NCI-H1930 (cell line): Measurements from ENCODE around the gene ENC1.
A peak's percentile ranks its signal among the peaks of the same experiment; 100 is the strongest.

Source experiments
- DNase-seq, 2 experiments: peaks; one replicate each; lab custom pipeline; 2025; lab: John Stamatoyannopoulos, UW

Gene ENC1

DNA sequence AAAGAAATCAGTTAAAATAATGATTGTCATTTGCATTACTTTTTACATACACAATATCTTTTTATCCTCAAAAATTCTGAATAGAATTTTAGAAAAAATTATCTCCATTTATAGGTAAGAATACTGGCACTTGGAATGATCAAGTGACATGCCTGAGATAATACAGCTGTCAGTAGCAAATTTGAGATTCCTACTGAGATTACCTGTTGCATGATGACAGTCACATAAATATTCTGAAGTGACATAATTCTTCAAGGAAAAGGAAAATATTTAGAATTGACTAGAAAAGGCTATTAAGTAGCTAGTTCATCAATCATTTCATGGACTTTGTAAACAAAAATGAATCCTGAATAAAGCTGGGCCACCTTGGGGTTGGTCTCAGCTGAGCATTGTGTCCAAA, 15.2 kb upstream of the ENC1 start:
- DNase-seq: no peak

DNA sequence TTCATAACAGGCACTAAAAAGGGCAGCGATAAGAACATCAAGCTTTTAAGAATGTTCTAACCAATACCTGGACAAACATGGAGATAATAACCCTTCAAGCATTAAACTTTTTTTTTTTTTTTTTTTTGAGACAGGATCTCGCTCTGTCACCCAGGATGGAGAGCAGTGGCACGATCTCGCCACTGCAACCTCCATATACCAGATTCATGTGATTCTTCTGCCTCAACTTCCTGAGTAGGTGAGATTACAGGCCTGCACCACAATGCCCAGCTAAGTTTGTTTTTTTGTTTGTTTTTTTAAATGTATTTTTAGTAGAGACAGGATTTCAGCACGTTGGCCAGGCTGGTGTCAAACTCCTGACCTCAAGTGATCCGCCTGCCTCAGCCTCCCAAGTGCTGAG, 14.7 kb upstream of the ENC1 start:
- DNase-seq: no peak

DNA sequence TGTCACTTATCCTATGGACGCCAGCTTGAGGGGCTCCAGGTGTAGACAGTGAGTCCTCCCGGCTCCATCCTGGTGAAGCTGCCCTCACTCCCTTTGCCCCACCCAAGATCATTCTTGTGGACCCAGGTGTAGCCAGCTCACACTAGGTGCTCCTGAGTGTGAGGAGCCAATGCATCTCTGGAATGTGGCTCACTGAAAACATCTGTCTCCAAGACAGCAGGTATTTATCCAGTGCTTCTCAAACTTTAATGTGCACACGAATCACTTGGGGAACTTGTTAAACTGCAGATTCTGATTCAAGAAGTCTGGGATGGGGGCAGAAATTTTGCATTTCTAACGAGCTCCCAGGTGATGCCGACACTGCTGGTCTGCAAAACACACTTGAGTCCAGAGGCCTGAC, 13.5 kb upstream of the ENC1 start:
- no peak for DNase-seq

DNA sequence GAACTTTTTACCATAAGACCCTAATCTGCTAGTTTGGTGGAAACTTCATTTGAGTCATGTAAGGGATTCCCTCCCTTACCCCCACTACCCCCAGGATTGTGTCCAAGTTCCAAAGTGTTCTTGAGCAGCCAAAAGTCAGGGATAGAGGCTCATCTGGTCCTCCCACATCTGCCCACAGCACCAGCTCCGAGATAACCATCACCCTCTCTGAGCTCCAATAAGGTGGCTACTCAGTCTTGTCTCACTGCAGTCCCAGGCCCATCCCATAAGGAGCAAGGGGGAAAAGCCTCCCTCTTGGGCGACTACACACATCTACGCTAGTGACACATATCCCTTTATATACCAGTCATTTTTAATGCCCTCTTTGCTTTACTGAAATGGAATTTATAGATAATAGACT, 12.0 kb upstream of the ENC1 start:
- no peak for DNase-seq

DNA sequence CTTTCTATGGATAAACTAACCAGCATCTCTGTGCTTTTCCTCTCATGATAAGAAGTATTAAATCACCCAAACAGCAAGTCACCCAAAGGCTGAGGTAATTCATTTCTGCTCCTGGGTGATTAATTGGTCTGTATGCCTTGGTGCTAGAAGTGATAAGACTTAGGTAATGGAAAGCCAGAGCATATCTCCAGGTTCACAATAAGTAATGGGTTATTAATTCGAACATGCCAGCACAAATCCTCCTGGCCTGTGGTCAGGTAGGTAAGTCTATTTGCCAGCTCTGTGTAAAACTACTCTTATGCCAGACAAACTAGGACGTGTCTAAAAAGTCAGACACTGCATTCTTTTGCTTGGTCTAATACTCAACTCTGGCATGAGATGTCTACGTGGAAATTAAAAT, 11.2 kb upstream of the ENC1 start:
- DNase-seq: no peak

DNA sequence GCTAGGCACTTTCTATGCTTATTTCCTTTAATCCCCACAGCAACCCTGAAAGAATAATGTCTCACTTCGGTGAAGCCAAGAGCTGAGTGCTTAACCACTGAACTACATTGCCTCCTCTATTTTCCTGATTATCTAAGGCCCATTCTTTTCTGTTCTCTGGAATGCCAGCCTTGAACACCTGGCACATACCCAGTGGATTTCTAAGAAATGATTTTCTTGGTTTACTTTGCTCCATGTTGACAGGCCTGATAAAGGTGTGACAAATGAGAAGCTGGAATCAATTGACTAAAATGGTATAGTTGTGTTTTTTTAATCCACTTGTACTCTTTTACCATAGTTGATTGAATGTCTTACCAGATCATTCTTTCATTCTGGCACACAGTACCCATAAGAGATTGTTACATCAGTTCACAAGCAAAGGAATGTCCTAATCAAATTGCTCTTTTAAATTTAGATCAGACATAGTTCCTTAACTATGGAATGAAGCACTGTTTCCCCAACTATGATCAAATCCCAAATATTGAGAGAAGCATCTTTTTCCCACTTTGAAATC, 9.0 kb upstream of the ENC1 start:
- no peak for DNase-seq

DNA sequence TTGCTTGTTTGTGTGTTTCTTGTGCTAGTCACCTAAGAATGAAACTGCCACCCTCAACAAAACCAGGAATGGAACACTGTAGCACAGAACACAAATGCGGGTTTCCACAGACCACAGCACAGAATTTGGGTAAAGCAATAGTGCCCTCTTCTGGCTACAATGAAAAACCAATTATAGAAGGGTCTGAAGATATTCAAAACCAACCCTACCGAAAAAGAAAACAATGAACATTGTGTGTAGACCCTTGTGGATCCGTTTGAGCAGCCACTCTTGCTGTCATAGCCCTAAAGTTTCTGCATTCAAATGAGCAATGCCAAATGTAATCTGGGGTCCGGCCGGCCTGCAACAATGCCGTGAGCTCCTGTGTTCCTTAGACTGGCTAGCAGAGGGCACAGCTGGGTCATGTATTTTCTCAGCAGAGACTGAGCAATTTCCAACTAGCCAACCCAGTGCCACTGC, 8.3 kb upstream of the ENC1 start:
- peak; percentile 43 to 54 for DNase-seq

DNA sequence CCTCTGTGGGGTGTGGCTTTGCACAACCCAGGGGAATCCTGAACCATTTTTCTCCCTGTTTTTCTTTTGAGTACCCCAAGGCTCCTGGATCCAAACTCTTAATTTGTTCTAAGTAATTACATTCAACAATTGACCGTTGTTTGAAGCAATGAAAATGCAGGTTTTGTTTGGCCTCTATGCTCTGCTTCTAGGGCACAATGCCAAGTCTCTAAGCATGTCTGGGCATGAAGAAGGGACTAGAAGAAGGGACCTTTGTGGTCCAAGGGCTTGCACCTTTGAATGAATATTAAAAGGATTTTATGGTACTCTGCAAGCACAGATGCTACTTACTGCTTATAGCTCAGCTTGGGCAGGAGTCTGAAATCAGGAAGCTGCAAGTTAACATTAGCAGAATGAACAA, 6.6 kb upstream of the ENC1 start:
- DNase-seq: peak in 1 of 2 experiments; percentile 18

DNA sequence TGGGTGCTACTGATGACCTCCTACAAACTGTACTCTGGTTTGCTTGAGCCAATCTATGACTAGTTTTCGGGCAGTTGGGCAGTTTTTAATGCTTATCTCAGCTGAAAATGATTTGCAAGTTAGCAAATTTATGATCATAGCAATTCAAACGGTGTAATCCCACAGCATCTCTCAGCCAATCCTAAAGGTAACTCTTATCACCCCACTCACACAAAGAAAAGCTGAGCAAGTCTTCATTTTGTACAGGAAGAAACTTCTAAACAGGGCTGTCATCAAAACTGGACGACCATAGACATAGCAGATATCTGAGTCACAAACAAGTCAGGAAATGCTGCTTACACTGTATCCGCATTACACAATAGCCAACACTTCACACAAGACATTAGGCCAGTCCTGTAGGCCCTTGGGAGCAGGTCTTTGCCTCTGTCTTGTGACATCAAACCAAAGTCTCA, 2.6 kb upstream of the ENC1 start:
- DNase-seq: peak in 1 of 2 experiments; percentile 9

DNA sequence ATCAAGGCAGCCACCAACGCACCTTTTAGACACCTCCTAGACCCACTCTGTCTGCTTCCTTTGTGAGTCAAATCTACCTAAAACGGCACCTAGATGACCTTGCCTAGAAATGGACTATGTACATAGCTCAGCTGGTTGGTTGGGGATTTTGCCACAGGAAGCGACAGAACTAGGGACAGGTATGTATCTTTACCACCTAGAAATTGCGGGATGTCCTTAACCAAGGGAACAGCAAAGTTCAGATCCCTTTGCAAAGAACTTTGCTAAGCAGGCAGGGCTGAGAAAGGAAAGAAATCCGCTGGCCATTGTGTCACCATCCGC, 2.0 kb upstream of the ENC1 start:
- no peak for DNase-seq

DNA sequence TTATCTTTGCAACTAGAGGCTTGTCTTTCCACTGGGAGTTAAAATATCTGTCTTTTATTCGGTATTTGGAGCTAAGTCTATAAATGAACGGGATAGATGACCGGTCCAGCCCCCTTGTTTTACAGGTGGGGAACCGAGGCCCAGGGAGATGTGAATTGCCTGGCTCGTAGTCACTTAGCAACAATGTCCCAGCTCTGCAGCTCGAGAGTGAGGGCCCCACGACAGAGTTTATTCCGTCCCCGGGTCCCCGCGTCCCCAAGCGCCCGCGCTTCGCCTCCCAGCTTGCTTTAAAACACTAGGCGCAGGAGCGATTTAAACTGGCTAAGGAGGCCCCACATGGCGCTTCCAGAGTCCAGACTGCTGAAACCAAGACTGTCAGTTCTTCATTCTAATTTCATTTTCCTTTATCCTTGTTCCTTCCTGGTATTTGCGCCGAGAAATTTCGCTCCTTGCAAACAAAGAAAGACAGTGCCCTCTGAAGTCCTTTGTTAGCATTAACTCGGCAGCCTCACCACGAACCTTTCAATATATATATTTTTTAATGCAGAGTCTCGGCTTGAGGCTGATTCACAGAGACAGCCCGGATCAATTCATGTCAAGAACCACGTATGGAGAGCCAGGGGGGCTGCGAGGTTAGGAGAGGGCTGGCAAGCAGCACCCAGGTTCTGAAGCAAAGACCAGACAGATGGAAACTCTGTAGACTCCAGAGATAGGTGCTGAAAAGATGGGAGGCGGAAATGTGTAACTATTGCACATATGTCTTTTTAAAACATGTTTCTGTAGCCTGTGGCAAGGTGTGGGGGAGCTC, 1.4 kb upstream of the ENC1 start:
- peak in 1 of 2 experiments; percentile 21 for DNase-seq

DNA sequence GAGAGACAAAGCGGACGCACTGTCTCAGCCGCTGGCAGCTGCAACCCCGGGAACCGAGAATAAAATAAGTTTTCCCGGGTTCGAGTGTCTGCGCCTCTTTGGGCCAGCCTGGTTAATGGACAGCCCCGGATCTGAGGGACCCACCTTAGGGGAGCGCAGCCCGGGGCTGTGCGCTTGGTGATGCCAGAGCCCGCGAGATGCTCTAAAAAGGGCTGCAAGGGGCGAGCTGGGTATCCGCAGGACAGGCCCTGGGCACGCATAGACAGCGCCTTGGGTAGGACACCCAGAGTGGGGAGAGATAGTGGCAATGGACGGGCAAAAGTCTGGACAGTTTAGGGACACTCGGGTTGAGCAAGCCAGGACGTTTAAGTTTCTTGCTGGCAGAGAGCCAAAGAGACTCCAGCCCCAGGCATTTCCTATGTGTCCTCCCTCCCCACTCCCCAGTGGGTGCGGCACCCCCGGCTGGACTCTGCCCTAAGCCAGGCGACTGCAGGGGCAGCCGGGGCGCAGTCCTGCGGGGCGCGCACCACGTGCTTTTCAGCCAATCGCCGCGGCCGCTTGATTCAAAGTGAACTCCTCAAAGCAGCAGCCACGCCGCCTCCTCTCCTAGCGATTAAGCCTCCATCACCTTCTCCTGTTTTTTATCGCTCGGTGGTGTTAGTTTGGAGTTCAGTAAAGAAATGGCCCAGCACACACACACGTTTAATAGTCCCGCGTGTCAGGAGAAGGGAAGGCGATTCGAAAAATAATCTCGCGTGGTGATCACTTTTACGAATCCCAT, 616 bp upstream of the ENC1 start:
- DNase-seq: peak in 1 of 2 experiments; percentile 39

DNA sequence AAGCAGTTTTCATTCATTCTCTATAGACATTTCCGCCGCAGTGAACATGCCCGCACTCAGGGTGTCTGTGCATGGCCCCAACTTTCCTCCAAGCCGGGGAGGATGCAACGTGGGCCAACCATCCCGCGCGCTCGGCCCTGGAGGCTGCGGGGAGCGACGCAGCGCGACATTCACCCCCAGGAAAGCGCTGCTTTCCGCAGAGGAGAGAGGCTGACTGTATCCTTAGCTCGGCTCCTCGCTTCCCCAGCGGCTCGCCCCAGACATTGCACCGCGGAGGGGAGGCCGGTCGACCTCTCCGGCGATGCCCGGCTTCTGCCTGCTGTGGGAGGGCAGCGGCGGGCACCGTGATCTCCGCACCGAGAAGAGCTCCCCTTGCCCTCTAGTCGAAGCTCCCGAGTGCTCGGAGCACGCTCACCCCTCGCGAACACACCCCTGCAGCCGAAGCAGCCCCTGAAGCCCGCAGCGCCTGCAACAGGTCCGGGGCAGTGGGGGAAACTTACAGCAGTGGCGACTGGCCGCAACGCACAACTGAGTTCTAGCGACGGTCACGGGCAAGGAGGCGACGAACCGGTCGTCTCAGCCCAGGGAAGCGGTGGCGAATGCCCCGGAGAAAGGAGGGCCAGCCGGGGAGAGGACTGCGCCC, 600 bp downstream of the ENC1 start:
- DNase-seq: no peak

DNA sequence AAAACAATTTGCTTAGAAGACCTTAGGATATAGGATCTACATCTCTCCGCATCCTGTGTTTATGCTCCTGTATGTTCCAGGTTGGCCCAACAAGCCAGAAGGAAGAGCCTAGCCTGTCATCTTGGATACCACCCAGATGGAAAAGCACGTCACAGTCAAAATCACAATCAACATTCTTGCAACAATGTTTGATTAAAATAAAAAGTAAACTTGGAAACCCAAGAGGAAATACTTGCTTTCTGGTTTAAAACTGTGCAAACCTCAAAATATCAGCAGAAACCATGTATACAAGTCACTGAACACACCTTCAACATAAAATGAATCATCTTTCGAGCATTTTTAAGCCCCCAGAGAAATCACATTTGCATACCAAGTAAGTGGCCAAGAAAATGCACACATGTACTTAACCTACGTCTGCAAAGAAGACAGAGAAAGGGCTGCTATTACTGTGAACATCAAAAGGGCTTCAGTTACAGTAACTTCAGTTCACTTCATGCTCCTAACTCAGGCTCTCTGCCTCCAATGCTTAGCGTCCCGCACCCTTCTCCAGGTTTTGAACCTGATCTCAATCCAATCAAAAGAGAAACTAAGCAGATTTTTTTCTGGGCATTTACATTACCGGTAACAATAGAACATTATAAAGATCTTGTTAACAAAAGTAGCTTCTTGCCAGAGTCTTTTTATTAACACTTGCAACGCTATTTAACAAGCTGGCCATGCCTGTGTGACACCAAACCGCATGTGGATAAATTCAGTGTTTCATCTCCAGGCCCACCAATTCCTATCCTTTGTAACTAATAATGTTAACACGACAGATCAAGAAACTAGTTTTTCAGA, 1.3 kb downstream of the ENC1 start:
- no peak for DNase-seq

DNA sequence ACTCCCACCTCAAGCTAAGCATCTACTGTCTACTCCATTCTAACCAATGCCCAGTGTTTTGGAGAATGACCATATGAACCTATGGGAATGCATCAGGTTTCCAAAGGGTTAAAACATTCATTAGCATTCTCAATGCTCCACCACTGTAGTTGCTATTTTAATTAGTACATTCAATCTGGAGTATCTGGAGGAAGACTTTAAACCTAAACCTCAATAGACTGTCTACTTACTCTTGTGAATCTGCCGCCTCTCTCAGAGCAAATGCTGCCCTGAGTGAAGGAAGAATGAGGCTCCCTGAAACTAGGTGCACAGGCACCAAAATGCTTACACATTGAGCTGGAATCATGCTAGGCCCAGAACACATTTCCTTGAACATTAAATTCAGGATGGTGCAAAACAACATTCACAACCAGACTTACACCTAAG, 2.0 kb downstream of the ENC1 start:
- no peak for DNase-seq

DNA sequence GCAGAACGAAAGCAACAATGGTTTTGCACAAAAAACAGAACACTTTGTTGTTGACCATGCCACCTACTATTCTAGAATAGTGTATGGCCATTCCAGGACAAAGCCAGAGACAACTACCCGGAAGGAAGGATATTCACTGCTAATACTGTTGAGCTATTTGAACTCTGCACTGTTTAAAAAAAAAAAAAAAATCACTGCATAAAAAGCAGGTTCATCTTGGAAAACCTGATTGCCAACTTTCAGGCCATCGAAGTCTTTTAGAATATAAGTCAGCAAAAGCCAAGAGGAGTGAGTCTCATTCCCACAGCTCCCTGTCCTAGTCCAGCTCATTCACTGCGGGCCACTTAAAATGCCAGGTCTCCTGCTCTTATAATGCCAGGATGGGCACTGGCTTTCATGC, 4.0 kb downstream of the ENC1 start:
- DNase-seq: no peak

DNA sequence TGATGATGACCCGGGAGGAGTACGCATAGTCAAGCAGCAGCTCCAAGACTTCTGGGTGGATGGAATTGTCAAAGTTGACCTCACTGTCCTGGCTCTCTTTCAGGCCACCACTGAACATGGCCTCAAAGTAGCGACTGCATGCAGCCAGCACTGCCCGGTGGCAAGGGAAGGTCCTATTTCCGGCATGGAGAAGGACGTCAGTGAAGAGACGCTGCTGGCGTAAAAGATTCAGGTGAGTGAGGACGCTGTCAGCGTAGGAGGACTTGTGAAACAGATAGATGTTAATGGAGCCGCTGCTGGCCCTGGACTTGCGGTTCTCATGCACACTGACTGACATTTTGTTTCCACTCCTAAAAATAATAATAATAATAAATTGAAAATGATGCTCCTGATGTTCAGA, 4.4 kb downstream of the ENC1 start:
- no peak for DNase-seq

DNA sequence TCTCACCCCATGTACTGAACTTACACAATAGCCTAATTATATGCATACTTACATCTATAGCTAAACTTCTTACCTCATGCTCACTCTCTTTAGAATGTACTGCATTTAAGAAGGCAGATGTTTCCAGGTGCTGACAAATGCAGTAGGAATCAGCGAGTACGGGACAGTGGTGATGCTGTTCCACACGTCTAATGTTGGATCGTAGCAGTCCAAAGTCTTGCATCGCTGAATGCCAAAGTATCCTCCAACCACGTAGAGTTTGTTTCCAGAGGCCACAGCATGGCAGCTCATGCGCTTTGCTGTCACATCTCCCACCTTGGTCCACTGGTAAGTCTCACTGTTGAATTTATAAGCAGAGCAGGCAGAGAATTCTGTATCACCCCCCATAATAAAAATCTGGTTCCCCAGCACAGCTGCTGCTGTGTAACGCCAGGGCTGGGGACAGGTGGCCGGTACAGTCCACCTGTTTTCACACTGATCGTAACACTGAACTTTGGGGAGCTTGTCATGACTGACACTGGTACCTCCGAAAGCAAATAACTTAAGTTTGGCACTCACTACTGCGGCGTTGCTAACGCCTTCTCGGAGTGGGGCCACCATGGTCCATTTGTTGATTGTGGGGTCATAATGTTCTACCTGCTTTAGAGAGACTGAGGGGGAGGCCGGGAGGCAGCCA, 5.8 kb downstream of the ENC1 start:
- DNase-seq: no peak

DNA sequence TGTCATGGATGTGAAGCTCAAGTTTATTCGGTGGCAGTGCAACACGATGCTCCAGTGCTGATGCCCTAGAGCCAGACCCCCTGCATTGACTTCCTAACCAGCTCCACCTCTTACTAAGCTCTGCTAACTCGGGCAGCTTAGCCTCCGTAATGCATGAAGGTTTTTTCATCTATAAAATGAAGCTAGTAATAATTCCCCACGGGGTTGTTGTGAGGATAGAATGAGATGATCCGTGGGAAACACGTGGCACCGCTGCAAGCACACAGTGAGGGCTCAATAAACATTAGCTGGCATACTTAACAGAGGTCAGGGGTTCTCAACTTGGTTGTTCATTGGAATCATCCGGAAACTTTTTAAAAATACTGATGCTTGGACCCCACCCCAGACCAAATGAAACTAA, 6.8 kb downstream of the ENC1 start:
- no peak for DNase-seq

DNA sequence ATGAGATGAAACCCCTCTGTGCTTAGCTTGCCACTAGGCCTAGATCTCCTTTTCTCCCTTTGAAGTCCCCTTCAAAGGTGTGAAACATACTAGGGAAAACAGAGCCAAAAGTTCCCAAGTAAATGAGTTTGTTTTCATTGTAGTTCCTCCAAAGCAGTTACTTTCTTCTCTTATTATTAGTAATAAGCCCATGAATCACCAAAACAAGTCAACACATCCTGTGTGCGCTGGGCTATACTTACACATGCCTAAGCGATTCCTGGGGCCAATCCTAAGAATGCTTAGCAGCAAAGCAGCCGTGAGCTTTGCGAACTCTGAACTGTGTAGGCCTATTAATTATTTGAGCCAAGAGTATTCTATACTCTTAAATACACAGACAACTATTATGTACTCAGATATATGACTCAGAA, 7.6 kb downstream of the ENC1 start:
- no peak for DNase-seq
